HFFc6 (cell line): ENCODE data around the gene FAM193B. TPM values are rescaled to one million over a fixed set of nuclear protein-coding genes. Genes with fewer than 3 reads are reported as not detected.
A peak's percentile ranks its signal among the peaks of the same experiment; 100 is the strongest.

Source experiments
- DNase-seq: peaks from one replicate; pipeline ENCODE4 v3.0.0-alpha.2; 2018
- H3K27ac Mint-ChIP-seq: 2 replicates; pipeline ENCODE4 v1.8.0; 2020; ENCODE audit warnings: mild to moderate bottlenecking, mixed read lengths
- H3K27me3 Mint-ChIP-seq: 2 replicates; pipeline ENCODE4 v1.8.0; 2021; ENCODE audit warnings: mild to moderate bottlenecking, moderate library complexity, mixed read lengths; ENCODE audit not compliant: insufficient read depth
- H3K36me3 Mint-ChIP-seq: 2 replicates; pipeline ENCODE4 v1.8.0; 2021; ENCODE audit warnings: low read depth, mixed read lengths
- H3K4me1 Mint-ChIP-seq: 2 replicates; pipeline ENCODE4 v1.8.0; 2020; ENCODE audit warnings: low read depth, mixed read lengths
- H3K4me3 Mint-ChIP-seq: 2 replicates; pipeline ENCODE4 v1.8.0; 2020; ENCODE audit warnings: mild to moderate bottlenecking, moderate library complexity, mixed read lengths
- H3K9me3 Mint-ChIP-seq: 2 replicates; pipeline ENCODE4 v1.8.0; 2020; ENCODE audit warnings: mild to moderate bottlenecking, mixed read lengths
- total RNA-seq, 6 experiments: library from RNA; stranded (reverse); fragmentation: NEBNext Ultra II Directional; extraction: Animal tissue kit (Norgen Biotek cat#: 25700); gene quantifications; 2 replicates in 1 of 6; 3 replicates in 5 of 6; pipeline ENCODE4 v1.2.3, GENCODE V29; 2021
- TF ChIP-seq, protein P1 (sequence below): fragments of 200-600 bp; sonication (generic); IDR thresholded peaks from 2 replicates; pipeline ENCODE4 v1.5.0; 2021; ENCODE audit warnings: antibody characterized with exemption, mild to moderate bottlenecking

FAM193B gene
- total RNA-seq, 6 experiments from 2014 or later: 16.1 to 25.6 (median 21.6) TPM

DNA sequence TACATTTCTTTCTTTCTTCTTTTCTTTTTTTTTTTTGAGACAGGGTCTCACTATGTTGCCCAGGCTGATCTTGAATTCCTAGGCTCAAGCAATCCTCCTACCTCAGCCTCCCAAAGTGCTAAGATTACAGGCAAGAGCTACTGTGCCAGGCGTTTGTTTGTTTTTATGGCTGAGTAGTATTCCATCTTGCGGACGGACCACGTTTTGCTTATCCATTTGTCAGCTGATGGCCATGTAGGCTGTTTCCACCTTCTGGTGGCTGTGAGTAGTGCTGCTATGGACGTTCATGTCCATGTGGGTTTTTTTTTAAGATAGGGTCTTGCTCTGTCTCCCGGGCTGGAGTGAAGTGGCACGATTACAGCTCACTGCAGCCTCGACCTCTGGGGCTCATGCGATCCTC is 47.2 kb downstream of the FAM193B start:
- H3K4me3 Mint-ChIP-seq: no peak overlapping the region
- no peaks in the 10 kb centered on the region; the same call in 1 of the 2 replicates for H3K27me3 Mint-ChIP-seq
- TF ChIP-seq, protein P1, sequence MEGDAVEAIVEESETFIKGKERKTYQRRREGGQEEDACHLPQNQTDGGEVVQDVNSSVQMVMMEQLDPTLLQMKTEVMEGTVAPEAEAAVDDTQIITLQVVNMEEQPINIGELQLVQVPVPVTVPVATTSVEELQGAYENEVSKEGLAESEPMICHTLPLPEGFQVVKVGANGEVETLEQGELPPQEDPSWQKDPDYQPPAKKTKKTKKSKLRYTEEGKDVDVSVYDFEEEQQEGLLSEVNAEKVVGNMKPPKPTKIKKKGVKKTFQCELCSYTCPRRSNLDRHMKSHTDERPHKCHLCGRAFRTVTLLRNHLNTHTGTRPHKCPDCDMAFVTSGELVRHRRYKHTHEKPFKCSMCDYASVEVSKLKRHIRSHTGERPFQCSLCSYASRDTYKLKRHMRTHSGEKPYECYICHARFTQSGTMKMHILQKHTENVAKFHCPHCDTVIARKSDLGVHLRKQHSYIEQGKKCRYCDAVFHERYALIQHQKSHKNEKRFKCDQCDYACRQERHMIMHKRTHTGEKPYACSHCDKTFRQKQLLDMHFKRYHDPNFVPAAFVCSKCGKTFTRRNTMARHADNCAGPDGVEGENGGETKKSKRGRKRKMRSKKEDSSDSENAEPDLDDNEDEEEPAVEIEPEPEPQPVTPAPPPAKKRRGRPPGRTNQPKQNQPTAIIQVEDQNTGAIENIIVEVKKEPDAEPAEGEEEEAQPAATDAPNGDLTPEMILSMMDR: peak; percentile 63
- H3K27ac Mint-ChIP-seq: no peak overlapping the region
- H3K4me1 Mint-ChIP-seq: no peaks in the 10 kb centered on the region
- H3K9me3 Mint-ChIP-seq: no peaks in the 10 kb centered on the region
- H3K36me3 Mint-ChIP-seq: peaks cover 8% of the 10 kb centered on the region; the same call in 1 of the 2 replicates
- DNase-seq: no peak

DNA sequence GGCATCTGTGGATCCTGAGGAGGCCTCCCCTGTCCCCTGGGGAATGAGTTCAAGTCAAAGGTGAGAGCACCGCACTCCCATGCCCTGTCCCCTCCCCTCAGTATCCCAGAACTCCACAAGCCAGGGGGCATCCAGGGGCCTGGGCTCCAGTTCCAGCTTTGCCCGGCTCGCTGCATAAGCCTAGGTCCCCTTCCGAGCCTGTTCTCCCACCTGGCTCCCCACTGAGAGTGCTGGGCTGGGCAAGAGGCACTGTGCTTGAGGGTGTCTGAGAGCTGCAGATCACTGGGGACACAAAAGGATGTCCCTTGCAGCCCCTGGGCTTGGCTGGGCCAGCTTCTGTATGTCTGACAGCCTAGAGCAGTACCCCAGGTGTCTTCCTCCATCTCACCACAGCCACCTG is 49.3 kb downstream of the FAM193B start:
- Mint-ChIP-seq H3K27ac (no peak overlapping the region), H3K4me1 (peaks cover 10% of the 10 kb centered on the region), H3K27me3 (peaks cover 2% of the 10 kb centered on the region), H3K9me3 (no peaks in the 10 kb centered on the region), H3K4me3 (no peak overlapping the region), H3K36me3 (no peaks in the 10 kb centered on the region)
- TF ChIP-seq, protein P1: no peak
- no peak for DNase-seq

GRCh38 chr5:177504086-177505056 is 50.0 kb downstream of the FAM193B start:
- H3K4me1 Mint-ChIP-seq: peaks cover 17% of the 10 kb centered on the region
- peaks cover 2% of the 10 kb centered on the region for H3K27me3 Mint-ChIP-seq
- no peaks in the 10 kb centered on the region for H3K36me3 Mint-ChIP-seq
- no peak for DNase-seq
- TF ChIP-seq, protein P1: no peak
- no peak overlapping the region for H3K27ac Mint-ChIP-seq
- no peaks in the 10 kb centered on the region for H3K9me3 Mint-ChIP-seq
- H3K4me3 Mint-ChIP-seq: no peak overlapping the region

- Mint-ChIP-seq H3K27me3 (peaks cover 2% of the 10 kb centered on the region), H3K4me1 (peaks cover 22% of the 10 kb centered on the region), H3K36me3 (no peaks in the 10 kb centered on the region), H3K9me3 (no peaks in the 10 kb centered on the region), H3K27ac (no peak overlapping the region), H3K4me3 (no peak overlapping the region)
- TF ChIP-seq, protein P1: no peak
- DNase-seq: no peak
Measured at GRCh38 chr5:177503351-177504085, 50.8 kb downstream of the FAM193B start.

- H3K9me3 Mint-ChIP-seq: no peaks in the 10 kb centered on the region
- no peak overlapping the region for H3K27ac Mint-ChIP-seq
- DNase-seq: no peak
- no peaks in the 10 kb centered on the region for H3K36me3 Mint-ChIP-seq
- H3K4me3 Mint-ChIP-seq: no peak overlapping the region
- H3K27me3 Mint-ChIP-seq: peaks cover 2% of the 10 kb centered on the region
- peaks cover 28% of the 10 kb centered on the region for H3K4me1 Mint-ChIP-seq
- TF ChIP-seq, protein P1: no peak
Measured at GRCh38 chr5:177502886-177503285, 51.5 kb downstream of the FAM193B start.
